ENCODE data around the gene PON2. TPM values are rescaled to one million over a fixed set of nuclear protein-coding genes. Genes with fewer than 3 reads are reported as not detected.
A peak's percentile ranks its signal among the peaks of the same experiment; 100 is the strongest.

Gene PON2
- total and polyA plus RNA-seq, 2 experiments from 2014 or later, result 273 to 337 TPM

DNA sequence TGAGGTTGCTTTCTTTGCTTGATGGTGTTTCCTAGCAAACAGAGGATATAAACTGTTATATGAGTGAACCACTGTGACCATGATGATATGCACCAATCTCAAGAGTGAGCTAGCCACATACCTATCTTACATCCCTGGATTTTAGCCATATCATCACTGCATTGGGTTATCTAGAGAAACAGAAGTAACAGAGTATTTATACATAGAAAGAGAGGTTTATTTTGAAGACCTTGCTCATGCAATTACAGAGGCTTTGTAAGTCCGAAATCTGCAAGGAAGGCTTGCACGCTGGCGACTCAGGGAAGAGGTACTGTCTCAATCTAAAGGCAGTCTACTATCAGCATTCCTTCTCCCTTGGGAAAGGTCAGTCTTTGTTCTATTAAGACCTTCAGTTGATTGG lies 11.8 kb upstream of the PON2 start:
- Histone ChIP-seq H3K4me3 (no peak overlapping the region), H3K36me3 (replicated peaks; ENCODE audit: insufficient read depth, low read depth) (no peaks in the 10 kb centered on the region), H3K4me2 (no peak overlapping the region), H3K9me3 (ENCODE audit: low read depth) (no peaks in the 10 kb centered on the region), H3K27ac (no peak overlapping the region), H3K9me2 (replicated peaks; ENCODE audit: insufficient read depth) (no peaks in the 10 kb centered on the region), H3K4me1 (ENCODE audit: insufficient read depth) (peaks cover 2% of the 10 kb centered on the region), H4K20me1 (ENCODE audit: insufficient read depth, poor library complexity, severe bottlenecking) (no peaks in the 10 kb centered on the region), H3K27me3 (no peaks in the 10 kb centered on the region), H2AFZ (no peak overlapping the region), H3K79me2 (no peaks in the 10 kb centered on the region)
- WGBS (ENCODE audit: low lambda C conversion rate, missing lambda C conversion rate), result 95% methylated on average over 3 of the region's 3 CpGs
- DNase-seq (ENCODE audit: low spot score), result no peak
- no peak for TF ChIP-seq EZH2 (IDR thresholded peaks at IDR 0.05; ENCODE audit: borderline replicate concordance)
- no peak for TF ChIP-seq CTCF (IDR thresholded peaks at IDR 0.05; ENCODE audit: poor library complexity)
- no peak for TF ChIP-seq EZH2phosphoT487 (IDR thresholded peaks at IDR 0.05; ENCODE audit: low read depth, severe bottlenecking, unreplicated experiment)

DNA sequence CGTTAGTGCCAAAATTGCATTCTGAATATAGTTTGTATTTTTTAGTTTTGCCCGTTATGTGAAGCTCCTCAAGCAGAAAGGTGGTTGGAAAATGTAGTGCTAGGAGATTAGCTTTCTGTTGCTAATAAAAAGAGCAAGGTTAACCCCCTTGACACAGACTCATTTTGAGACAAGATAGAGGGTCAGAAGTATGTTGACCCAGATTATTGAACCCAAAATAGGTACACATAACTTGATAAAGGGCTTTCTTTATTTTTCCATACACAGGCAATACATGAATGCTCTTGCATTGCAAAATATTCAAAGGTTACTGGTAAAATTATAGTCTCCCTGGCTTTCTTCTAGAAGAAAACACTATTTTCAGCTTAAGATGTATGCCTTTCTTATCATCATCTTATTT lies 10.0 kb upstream of the PON2 start:
- Histone ChIP-seq H3K4me3 (no peak overlapping the region), H3K27me3 (no peaks in the 10 kb centered on the region), H3K4me2 (no peak overlapping the region), H3K9me2 (replicated peaks; ENCODE audit: insufficient read depth) (no peaks in the 10 kb centered on the region), H2AFZ (no peak overlapping the region), H3K79me2 (no peaks in the 10 kb centered on the region), H4K20me1 (ENCODE audit: insufficient read depth, poor library complexity, severe bottlenecking) (no peaks in the 10 kb centered on the region), H3K4me1 (ENCODE audit: insufficient read depth) (peaks cover 10% of the 10 kb centered on the region), H3K9me3 (ENCODE audit: low read depth) (no peaks in the 10 kb centered on the region), H3K27ac (no peak overlapping the region), H3K36me3 (replicated peaks; ENCODE audit: insufficient read depth, low read depth) (no peaks in the 10 kb centered on the region)
- 83% methylated on average over 2 of the region's 2 CpGs for WGBS (ENCODE audit: low lambda C conversion rate, missing lambda C conversion rate)
- no peak for DNase-seq (ENCODE audit: low spot score)
- TF ChIP-seq EZH2 (IDR thresholded peaks at IDR 0.05; ENCODE audit: borderline replicate concordance) (no peak), EZH2phosphoT487 (IDR thresholded peaks at IDR 0.05; ENCODE audit: low read depth, severe bottlenecking, unreplicated experiment) (no peak), CTCF (IDR thresholded peaks at IDR 0.05; ENCODE audit: poor library complexity) (no peak)

DNA sequence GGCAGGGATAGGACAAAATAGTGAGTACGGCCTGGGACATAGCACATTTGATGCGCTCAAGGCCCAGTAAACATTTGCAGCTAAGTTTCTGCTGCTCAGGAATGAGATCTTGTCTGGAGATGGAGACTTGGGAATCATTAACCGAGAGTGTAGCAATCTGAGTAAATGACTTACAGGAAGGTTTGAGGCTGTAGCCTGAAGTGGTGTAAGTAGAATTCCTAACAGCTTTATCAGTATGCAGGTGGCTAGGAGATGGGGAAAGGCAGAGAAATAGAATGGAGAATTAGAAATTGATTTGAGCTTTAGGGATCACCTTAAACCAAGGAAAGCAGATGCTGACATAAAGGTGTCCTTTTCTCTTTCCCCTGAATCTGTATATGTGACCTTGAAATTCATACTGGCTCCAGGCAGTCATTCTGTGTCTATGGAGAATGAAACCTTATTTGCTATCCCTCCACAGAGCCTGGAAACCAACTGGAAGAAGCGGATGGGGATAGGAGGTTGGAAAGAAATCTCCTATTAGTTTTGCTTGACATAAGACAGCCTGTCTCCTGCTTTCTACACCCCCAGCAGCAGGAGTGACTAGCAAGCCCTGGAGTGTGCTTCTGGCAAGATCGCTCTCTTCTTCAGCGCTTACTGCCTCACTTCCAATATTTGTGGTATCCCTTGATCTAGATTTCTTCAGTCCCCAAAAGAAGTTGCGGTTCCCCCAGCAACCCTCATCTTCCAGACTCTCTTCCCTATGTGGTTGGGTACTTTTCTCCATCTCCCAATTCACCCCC lies 6.4 kb upstream of the PON2 start:
- peak; percentile 70 for DNase-seq (ENCODE audit: low spot score)
- no peaks in the 10 kb centered on the region for H3K27me3 ChIP-seq
- no peak for TF ChIP-seq CTCF (IDR thresholded peaks at IDR 0.05; ENCODE audit: poor library complexity)
- TF ChIP-seq EZH2 (IDR thresholded peaks at IDR 0.05; ENCODE audit: borderline replicate concordance), result no peak
- TF ChIP-seq EZH2phosphoT487 (IDR thresholded peaks at IDR 0.05; ENCODE audit: low read depth, severe bottlenecking, unreplicated experiment), result no peak
- H3K27ac ChIP-seq, result peak overlapping the region; percentile 82
- H3K9me3 ChIP-seq (ENCODE audit: low read depth), result no peaks in the 10 kb centered on the region
- no peak overlapping the region for H3K4me3 ChIP-seq
- no peaks in the 10 kb centered on the region for H3K36me3 ChIP-seq (replicated peaks; ENCODE audit: insufficient read depth, low read depth)
- no peaks in the 10 kb centered on the region for H3K9me2 ChIP-seq (replicated peaks; ENCODE audit: insufficient read depth)
- 60% methylated on average over 7 of the region's 7 CpGs for WGBS (ENCODE audit: low lambda C conversion rate, missing lambda C conversion rate)
- H4K20me1 ChIP-seq (ENCODE audit: insufficient read depth, poor library complexity, severe bottlenecking), result no peaks in the 10 kb centered on the region
- H3K79me2 ChIP-seq, result no peaks in the 10 kb centered on the region
- peaks cover 15% of the 10 kb centered on the region for H3K4me1 ChIP-seq (ENCODE audit: insufficient read depth)
- H2AFZ ChIP-seq, result no peak overlapping the region
- H3K4me2 ChIP-seq, result peak overlapping the region; percentile 59

Data from hepatocyte (in vitro differentiated cells).